Stimulated activated naive CD8-positive, alpha-beta T cell treated with anti-CD3 and anti-CD28 coated beads, Interleukin-15, amount 100 ng/mL, for 72 hours (primary cell): ENCODE results near the gene FSCN2.

ENCODE experiments used
- ATAC-seq: fragments of 150-1000 bp; cut with Tn5 transposase; 2 replicates; pipeline ENCODE4 v1.10.0; 2021; ENCODE audit warnings: mild to moderate bottlenecking, moderate library complexity
- DNase-seq, 2 donors: peaks; one replicate each; pipeline ENCODE4 v3.0.0; 2021 to 2022
- H3K27ac Mint-ChIP-seq, 2 donors: one replicate each; pipeline ENCODE4 v1.8.0; 2022; ENCODE audit warnings: mild to moderate bottlenecking in 2 of 2, mixed read lengths in 2 of 2, moderate library complexity in 2 of 2
- H3K27me3 Mint-ChIP-seq: one replicate; pipeline ENCODE4 v1.8.0; 2022; ENCODE audit warnings: mixed read lengths
- H3K4me1 Mint-ChIP-seq: one replicate; pipeline ENCODE4 v1.8.0; 2022; ENCODE audit warnings: mild to moderate bottlenecking, mixed read lengths
- H3K4me3 Mint-ChIP-seq, 2 donors: one replicate each; pipeline ENCODE4 v1.8.0; 2022; ENCODE audit warnings: mild to moderate bottlenecking in 2 of 2, mixed read lengths in 2 of 2, moderate library complexity in 1 of 2
- H3K9me3 Mint-ChIP-seq, 2 donors: one replicate each; pipeline ENCODE4 v1.8.0; 2022; ENCODE audit warnings: mixed read lengths in 2 of 2

Gene FSCN2

GRCh38 chr17:81564778-81565177 is 36.6 kb downstream of the FSCN2 start:
- Mint-ChIP-seq H3K4me3 (no peak overlapping the region), H3K9me3 (no peaks in the 10 kb centered on the region), H3K4me1 (no peaks in the 10 kb centered on the region), H3K27ac (peak overlapping the region in 1 of 2 donors; percentile 48), H3K27me3 (no peaks in the 10 kb centered on the region)
- ATAC-seq = no peak
- DNase-seq = no peak

DNA sequence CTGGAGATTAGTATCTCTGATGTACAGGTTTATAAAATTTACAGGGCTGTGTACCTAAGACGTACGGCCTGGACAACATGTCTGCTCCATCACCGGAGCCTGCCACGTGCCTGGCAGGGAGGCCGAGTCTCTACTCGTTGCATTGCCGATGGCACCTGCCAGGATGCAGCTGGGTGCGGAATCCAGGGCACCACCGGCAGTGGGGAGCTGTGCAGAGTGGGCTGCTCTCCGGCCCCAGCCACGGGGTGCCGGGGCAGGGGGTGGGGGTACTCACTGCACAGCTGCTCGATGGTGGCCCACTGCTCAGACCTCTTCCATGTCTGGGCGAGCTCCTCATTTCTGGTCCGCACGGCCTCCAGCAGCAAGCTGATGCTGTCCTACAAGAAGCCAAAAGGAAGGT is 37.1 kb downstream of the FSCN2 start:
- no peaks in the 10 kb centered on the region for H3K27me3 Mint-ChIP-seq
- ATAC-seq (no peak), DNase-seq (no peak)
- no peaks in the 10 kb centered on the region for H3K9me3 Mint-ChIP-seq
- H3K4me1 Mint-ChIP-seq = no peaks in the 10 kb centered on the region
- no peak overlapping the region for H3K4me3 Mint-ChIP-seq
- no peak overlapping the region for H3K27ac Mint-ChIP-seq

DNA sequence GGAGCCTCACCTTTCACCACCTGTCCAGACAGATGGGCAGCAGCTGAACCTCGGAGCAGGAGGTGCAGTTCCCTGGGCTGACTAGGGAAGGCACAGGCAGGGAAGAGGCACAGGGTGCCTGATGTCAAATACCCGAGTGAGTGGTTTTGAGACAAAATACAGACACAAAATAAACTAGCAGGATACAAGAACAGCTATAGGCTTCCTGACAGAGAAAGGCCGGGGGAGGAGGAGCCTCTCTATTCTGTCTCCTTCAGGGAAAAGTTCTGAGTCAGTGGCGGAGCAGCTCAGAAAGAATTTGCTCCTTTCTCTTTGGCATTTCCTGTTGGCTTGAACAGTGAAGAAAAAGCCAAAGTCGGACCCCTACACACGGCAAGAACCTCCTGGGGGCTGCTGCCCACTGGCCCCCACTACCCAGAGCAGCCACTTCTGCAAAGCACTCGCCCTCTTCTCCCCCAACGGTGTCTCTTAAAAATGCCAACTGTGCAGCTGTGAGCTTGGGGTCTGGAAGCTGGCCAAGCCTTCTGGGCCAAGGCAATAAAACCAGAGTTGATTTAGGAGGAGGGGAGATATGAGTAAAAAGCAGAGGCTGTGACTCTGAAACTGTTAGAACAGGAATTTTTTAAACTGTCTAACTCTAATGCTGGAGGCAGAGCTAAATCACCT is 38.4 kb downstream of the FSCN2 start:
- H3K4me3 Mint-ChIP-seq = no peak overlapping the region
- ATAC-seq = no peak
- H3K27me3 Mint-ChIP-seq = no peaks in the 10 kb centered on the region
- H3K4me1 Mint-ChIP-seq = no peaks in the 10 kb centered on the region
- H3K9me3 Mint-ChIP-seq = no peaks in the 10 kb centered on the region
- no peak for DNase-seq
- H3K27ac Mint-ChIP-seq = peak overlapping the region in 1 of 2 donors; percentile 67

DNA sequence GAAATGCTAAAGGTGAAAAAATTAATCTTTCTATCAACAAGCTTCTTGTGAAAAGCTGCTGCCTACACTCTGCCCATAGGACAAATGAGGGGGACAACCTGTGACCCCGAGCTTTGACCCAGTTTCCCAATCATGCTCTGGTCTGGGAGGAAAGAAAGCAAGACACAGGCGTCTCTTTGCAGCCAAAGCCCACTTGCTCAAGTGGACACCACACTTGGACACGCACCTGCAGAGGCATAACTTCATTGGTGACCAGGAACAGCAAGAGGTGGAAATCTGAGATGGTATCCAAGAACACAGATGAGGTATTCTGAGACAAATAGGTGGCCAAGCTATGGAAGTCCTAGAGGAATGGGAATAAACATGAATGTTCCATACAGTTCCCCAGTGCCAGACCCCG is 39.0 kb downstream of the FSCN2 start:
- ATAC-seq (no peak), DNase-seq (no peak)
- no peaks in the 10 kb centered on the region for H3K4me1 Mint-ChIP-seq
- no peaks in the 10 kb centered on the region for H3K27me3 Mint-ChIP-seq
- H3K9me3 Mint-ChIP-seq = no peaks in the 10 kb centered on the region
- no peak overlapping the region for H3K4me3 Mint-ChIP-seq
- no peak overlapping the region for H3K27ac Mint-ChIP-seq

GRCh38 chr17:81568416-81568815 is 40.2 kb downstream of the FSCN2 start:
- H3K9me3 Mint-ChIP-seq = no peaks in the 10 kb centered on the region
- DNase-seq = no peak
- ATAC-seq = no peak
- H3K27me3 Mint-ChIP-seq = no peaks in the 10 kb centered on the region
- no peak overlapping the region for H3K4me3 Mint-ChIP-seq
- H3K4me1 Mint-ChIP-seq = no peaks in the 10 kb centered on the region
- H3K27ac Mint-ChIP-seq = no peak overlapping the region

GRCh38 chr17:81569986-81570514 is 41.9 kb downstream of the FSCN2 start:
- H3K9me3 Mint-ChIP-seq = no peaks in the 10 kb centered on the region
- ATAC-seq (no peak), DNase-seq (no peak)
- H3K4me3 Mint-ChIP-seq = no peak overlapping the region
- no peaks in the 10 kb centered on the region for H3K4me1 Mint-ChIP-seq
- H3K27ac Mint-ChIP-seq = no peak overlapping the region
- H3K27me3 Mint-ChIP-seq = no peaks in the 10 kb centered on the region

GRCh38 chr17:81570964-81571363 is 42.8 kb downstream of the FSCN2 start:
- Mint-ChIP-seq H3K4me1 (no peaks in the 10 kb centered on the region), H3K9me3 (no peaks in the 10 kb centered on the region), H3K27me3 (no peaks in the 10 kb centered on the region), H3K27ac (peak overlapping the region in 1 of 2 donors; percentile 67), H3K4me3 (no peak overlapping the region)
- DNase-seq (no peak), ATAC-seq (no peak)

- H3K4me1 Mint-ChIP-seq = peaks cover 3% of the 10 kb centered on the region
- ATAC-seq (no peak), DNase-seq (no peak)
- H3K27me3 Mint-ChIP-seq = no peaks in the 10 kb centered on the region
- no peak overlapping the region for H3K4me3 Mint-ChIP-seq
- no peaks in the 10 kb centered on the region for H3K9me3 Mint-ChIP-seq
- H3K27ac Mint-ChIP-seq = no peak overlapping the region
Observed at GRCh38 chr17:81572563-81573168, 44.5 kb downstream of the FSCN2 start.

- Mint-ChIP-seq H3K27ac (no peak overlapping the region), H3K4me3 (no peak overlapping the region)
Observed at GRCh38 chr17:81573794-81574642, 45.8 kb downstream of the FSCN2 start.

DNA sequence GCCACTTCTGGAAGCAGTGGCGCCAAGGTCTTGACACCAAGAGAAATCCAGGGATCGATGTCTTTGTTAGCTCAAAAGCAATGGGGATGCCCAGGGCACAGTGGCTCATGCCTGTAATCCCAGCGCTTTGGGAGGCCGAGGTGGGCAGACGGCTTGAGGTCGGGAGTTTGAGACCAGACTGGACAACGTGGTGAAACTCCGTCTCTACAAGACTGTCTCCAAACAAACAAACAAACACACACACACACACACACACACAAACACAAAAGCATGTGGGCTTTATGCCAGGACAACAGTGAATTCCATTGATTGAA is 46.4 kb downstream of the FSCN2 start:
- DNase-seq = no peak
- H3K27ac Mint-ChIP-seq = no peak overlapping the region

More at GRCh38 chr17:81573794-81574642, 45.8 kb downstream of the FSCN2 start:
- Mint-ChIP-seq H3K9me3 (no peaks in the 10 kb centered on the region), H3K27me3 (no peaks in the 10 kb centered on the region), H3K4me1 (peaks cover 14% of the 10 kb centered on the region)
- ATAC-seq (no peak), DNase-seq (no peak)

DNA sequence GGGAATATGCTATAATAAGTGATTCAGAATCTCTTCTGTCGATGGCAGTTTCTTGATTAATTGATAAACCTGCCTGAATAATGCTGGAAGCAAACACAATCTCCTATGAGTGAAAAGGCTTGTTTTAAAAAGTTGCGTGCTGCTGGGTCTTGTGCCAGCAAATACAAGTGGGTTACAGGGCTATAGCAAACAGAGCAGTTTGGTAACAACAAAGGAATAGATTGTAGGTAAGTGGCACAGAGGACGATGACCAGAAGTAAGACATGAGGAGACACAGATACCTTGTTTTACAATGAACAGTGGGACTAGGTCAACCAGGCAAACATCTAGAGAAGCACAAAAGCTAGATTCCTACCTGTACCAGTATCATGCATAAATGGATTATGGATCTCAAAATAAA is 47.7 kb downstream of the FSCN2 start:
- Mint-ChIP-seq H3K4me3 (no peak overlapping the region), H3K27me3 (no peaks in the 10 kb centered on the region), H3K9me3 (no peaks in the 10 kb centered on the region), H3K4me1 (peaks cover 31% of the 10 kb centered on the region), H3K27ac (no peak overlapping the region)
- DNase-seq (no peak), ATAC-seq (no peak)

More for the DNA sequence above, 46.4 kb downstream of the FSCN2 start:
- no peak for ATAC-seq
- Mint-ChIP-seq H3K27me3 (no peaks in the 10 kb centered on the region), H3K9me3 (no peaks in the 10 kb centered on the region), H3K4me1 (peaks cover 19% of the 10 kb centered on the region), H3K4me3 (no peak overlapping the region)

DNA sequence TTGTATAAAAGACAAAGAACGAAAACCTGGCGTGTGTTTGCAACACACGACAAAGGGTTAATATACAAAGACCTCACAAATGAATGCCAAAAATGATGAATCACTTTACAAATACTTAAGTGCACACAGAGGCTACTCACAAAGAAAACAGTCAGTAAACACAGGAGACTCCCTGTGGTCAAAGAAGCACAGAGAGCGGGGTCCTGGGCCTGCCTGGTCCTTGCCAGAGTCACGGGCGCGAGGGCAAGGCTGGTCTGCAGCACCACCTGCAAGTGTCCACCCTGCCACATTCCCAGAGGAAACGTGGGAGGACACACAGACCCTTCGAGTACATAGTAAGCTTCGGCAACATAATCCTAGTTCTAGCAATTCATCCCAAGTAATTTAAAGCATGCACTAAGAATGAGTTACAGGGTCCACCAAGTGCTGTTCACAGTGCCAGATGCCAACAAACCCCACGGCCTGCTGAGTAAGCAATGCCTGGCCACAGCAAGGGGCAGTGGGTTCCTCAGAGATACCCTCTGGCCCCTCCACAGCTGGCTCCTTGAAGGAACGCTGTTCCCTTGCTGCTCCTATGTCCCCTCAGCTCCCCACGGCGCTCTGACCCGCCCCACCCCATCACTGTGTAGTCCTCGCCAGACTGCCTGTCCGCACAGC is 48.6 kb downstream of the FSCN2 start:
- Mint-ChIP-seq H3K27me3 (no peaks in the 10 kb centered on the region), H3K4me1 (peaks cover 31% of the 10 kb centered on the region), H3K9me3 (no peaks in the 10 kb centered on the region), H3K4me3 (no peak overlapping the region), H3K27ac (no peak overlapping the region)
- no peak for ATAC-seq
- DNase-seq = no peak

- no peak for DNase-seq
- Mint-ChIP-seq H3K4me1 (peaks cover 31% of the 10 kb centered on the region), H3K27ac (peak overlapping the region in 1 of 2 donors; percentile 72), H3K4me3 (no peak overlapping the region), H3K27me3 (no peaks in the 10 kb centered on the region), H3K9me3 (no peaks in the 10 kb centered on the region)
- no peak for ATAC-seq
Observed at GRCh38 chr17:81577278-81578000, 49.3 kb downstream of the FSCN2 start.

GRCh38 chr17:81578038-81578441 is 49.9 kb downstream of the FSCN2 start:
- DNase-seq (no peak), ATAC-seq (no peak)
- H3K27me3 Mint-ChIP-seq = no peaks in the 10 kb centered on the region
- no peaks in the 10 kb centered on the region for H3K9me3 Mint-ChIP-seq
- H3K4me3 Mint-ChIP-seq = no peak overlapping the region
- peaks cover 31% of the 10 kb centered on the region for H3K4me1 Mint-ChIP-seq
- H3K27ac Mint-ChIP-seq = peak overlapping the region in 1 of 2 donors; percentile 72
